Measurements from ENCODE around the gene SREBF2. TPM values are rescaled to one million over a fixed set of nuclear protein-coding genes. Genes with fewer than 3 reads are reported as not detected.

SREBF2 gene
- total RNA-seq, 1 experiment from 2014 or later, result 19.7 TPM

- H3K36me3 ChIP-seq, result peaks cover 9% of the 10 kb centered on the region
- no peaks in the 10 kb centered on the region for H3K4me1 ChIP-seq (replicated peaks)
- H3K4me3 ChIP-seq, result no peak overlapping the region
- H3K27ac ChIP-seq, result no peak overlapping the region
- no peaks in the 10 kb centered on the region for H3K9me3 ChIP-seq (replicated peaks)
- no peaks in the 10 kb centered on the region for H3K27me3 ChIP-seq (replicated peaks)
- DNase-seq (ENCODE audit: low read depth in 1 of 2, low spot score in 2 of 2), result no peak
Observed at GRCh38 chr22:41841085-41841712, 8.3 kb downstream of the SREBF2 start.

DNA sequence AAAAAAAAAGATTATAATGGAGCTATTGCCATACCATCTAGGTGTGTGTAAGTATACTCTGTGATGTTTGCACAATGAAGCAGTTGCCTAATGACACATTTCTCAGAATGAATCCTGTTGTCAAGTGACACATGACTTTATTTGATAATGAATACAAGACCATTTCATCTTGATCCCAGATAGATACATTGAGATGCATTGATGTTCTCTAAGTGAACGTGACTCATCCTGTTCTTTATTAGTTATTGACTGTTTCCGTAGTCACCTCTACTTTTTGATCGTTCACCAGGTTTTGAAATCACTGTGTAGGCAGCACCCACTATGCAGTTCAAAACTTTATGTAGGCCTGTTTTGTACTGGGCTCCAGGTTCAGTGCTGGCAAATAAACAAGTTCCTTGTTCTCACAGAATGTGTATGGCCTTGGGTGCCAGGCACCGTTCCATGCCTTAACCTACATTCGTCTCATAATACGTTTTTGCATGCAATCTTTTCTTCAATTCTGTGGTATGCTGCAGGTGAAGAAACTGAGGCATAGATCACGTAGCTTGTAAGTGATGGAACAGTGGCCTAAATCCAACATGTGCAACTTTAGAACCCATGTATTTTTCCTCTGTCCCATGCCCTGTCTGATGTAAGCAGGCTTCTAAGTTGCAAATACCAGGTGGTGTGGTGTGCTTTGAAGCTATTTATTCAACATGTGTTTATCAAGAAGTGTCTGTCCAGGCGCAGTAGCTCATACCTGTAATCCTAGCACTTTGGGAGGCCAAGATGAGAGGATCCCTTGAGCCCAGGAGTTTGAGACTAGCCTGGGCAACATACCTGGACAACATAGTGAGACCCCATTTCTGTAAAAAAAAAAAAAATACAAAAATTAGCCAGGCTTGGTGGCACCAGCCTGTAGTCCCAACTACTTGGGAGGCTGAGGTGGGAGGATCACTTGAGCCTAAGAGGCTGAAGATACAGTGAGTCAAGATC is 10.4 kb downstream of the SREBF2 start:
- Histone ChIP-seq H3K4me1 (replicated peaks) (no peaks in the 10 kb centered on the region), H3K9me3 (replicated peaks) (no peaks in the 10 kb centered on the region), H3K36me3 (peaks cover 4% of the 10 kb centered on the region; the same call in 1 of the 2 replicates), H3K27me3 (replicated peaks) (no peaks in the 10 kb centered on the region), H3K4me3 (no peak overlapping the region), H3K27ac (no peak overlapping the region)
- DNase-seq (ENCODE audit: low read depth in 1 of 2, low spot score in 2 of 2), result no peak

DNA sequence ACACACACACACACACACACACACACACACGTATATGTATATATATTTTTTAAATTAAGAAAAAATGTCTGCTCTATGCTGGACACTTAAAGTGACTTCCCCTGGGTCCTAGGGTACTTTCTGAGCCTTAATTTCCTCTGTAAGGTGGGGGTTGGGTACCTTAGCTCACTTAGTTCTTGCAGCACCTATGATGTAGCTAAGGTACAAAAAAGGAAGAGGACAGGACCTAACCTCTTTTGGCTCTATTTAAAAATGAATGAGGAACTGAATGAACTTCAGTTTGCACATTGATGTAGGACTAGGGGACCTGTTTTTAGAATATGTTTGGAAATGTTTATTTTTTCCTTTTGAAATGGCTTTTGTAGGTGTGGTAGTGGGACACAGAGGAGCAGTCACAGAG is 11.1 kb downstream of the SREBF2 start:
- no peak for DNase-seq (ENCODE audit: low read depth in 1 of 2, low spot score in 2 of 2)

DNA sequence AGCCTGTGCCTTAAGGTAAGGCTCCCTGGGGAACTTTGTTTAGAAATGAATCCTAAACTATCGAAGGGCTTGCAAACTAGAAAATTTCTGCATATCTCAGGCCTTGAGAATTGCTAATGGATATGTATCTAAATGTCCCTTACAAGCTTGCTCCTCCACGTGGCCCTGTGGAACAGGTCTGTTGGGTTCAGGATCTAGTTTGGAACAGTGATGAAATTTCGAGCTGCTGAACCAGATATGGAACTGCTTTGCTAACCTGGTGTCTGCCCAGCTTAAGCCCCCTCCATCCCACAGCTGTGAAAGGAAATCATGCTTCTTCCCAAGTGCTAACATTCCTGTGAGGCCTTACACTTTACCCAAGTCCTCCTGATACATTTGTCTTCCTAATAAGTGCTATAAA is 11.6 kb downstream of the SREBF2 start:
- DNase-seq (ENCODE audit: low read depth in 1 of 2, low spot score in 2 of 2), result no peak
- H3K4me1 ChIP-seq (replicated peaks), result no peaks in the 10 kb centered on the region
- H3K9me3 ChIP-seq (replicated peaks), result no peaks in the 10 kb centered on the region
- H3K4me3 ChIP-seq, result no peak overlapping the region
- H3K27me3 ChIP-seq (replicated peaks), result no peaks in the 10 kb centered on the region
- H3K27ac ChIP-seq, result no peak overlapping the region
- peaks cover 4% of the 10 kb centered on the region; the same call in 1 of the 2 replicates for H3K36me3 ChIP-seq

More for the DNA sequence above, 11.1 kb downstream of the SREBF2 start:
- Histone ChIP-seq H3K27me3 (replicated peaks) (no peaks in the 10 kb centered on the region), H3K4me3 (no peak overlapping the region), H3K27ac (no peak overlapping the region), H3K9me3 (replicated peaks) (no peaks in the 10 kb centered on the region), H3K36me3 (peaks cover 4% of the 10 kb centered on the region; the same call in 1 of the 2 replicates), H3K4me1 (replicated peaks) (no peaks in the 10 kb centered on the region)

- H3K36me3 ChIP-seq, result peaks cover 4% of the 10 kb centered on the region; the same call in 1 of the 2 replicates
- no peaks in the 10 kb centered on the region for H3K27me3 ChIP-seq (replicated peaks)
- H3K27ac ChIP-seq, result no peak overlapping the region
- H3K4me3 ChIP-seq, result no peak overlapping the region
- no peak for DNase-seq (ENCODE audit: low read depth in 1 of 2, low spot score in 2 of 2)
- H3K9me3 ChIP-seq (replicated peaks), result no peaks in the 10 kb centered on the region
- H3K4me1 ChIP-seq (replicated peaks), result no peaks in the 10 kb centered on the region
Observed at GRCh38 chr22:41845380-41846267, 12.7 kb downstream of the SREBF2 start.

DNA sequence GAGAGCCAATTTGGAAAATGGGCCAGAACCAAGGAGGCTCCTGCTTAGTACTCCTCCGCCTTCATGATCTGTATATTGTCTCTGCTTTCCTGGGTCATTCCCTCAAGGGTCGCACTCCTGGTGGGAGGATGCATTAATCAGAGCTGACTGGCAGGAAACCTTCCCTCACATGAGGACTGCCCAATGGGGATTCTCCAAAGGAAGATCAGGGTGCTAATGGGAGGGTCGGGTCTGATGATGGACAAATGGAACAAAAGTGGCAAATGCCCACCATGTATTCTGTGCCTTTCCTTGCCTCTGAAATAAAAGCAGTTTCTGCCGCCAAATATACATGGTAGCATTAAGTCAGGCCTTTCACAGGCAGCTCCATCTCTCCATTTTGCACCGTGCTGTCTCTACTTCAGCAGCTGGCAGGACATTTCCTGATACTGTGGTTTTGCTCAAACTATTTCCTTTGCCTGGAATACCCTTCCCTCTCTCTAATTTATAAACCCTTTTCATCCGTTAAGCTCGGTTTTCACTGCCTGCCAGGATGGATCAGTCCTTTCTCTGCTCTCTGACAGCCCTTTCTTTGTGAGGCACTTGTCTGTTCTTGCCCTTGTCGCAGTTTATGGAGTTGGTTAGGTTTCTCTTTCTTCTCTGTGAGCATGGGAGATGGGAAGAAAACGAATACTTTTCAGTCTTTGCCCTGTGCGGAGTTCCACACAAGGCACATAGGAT is 13.5 kb downstream of the SREBF2 start:
- H3K27me3 ChIP-seq (replicated peaks), result no peaks in the 10 kb centered on the region
- H3K4me3 ChIP-seq, result no peak overlapping the region
- H3K4me1 ChIP-seq (replicated peaks), result no peaks in the 10 kb centered on the region
- peaks cover 4% of the 10 kb centered on the region; the same call in 1 of the 2 replicates for H3K36me3 ChIP-seq
- H3K9me3 ChIP-seq (replicated peaks), result no peaks in the 10 kb centered on the region
- DNase-seq (ENCODE audit: low read depth in 1 of 2, low spot score in 2 of 2), result no peak
- no peak overlapping the region for H3K27ac ChIP-seq

- H3K36me3 ChIP-seq, result peaks cover 4% of the 10 kb centered on the region; the same call in 1 of the 2 replicates
- no peaks in the 10 kb centered on the region for H3K9me3 ChIP-seq (replicated peaks)
- H3K27me3 ChIP-seq (replicated peaks), result no peaks in the 10 kb centered on the region
- H3K4me1 ChIP-seq (replicated peaks), result no peaks in the 10 kb centered on the region
- no peak overlapping the region for H3K4me3 ChIP-seq
- no peak for DNase-seq (ENCODE audit: low read depth in 1 of 2, low spot score in 2 of 2)
- H3K27ac ChIP-seq, result no peak overlapping the region
Observed at GRCh38 chr22:41847300-41847699, 14.4 kb downstream of the SREBF2 start.

GRCh38 chr22:41848468-41848867 is 15.6 kb downstream of the SREBF2 start:
- Histone ChIP-seq H3K36me3 (no peaks in the 10 kb centered on the region), H3K9me3 (replicated peaks) (no peaks in the 10 kb centered on the region), H3K27me3 (replicated peaks) (no peaks in the 10 kb centered on the region), H3K4me3 (no peak overlapping the region), H3K4me1 (replicated peaks) (no peaks in the 10 kb centered on the region), H3K27ac (no peak overlapping the region)
- no peak for DNase-seq (ENCODE audit: low read depth in 1 of 2, low spot score in 2 of 2)

GRCh38 chr22:41856469-41856868 is 23.6 kb downstream of the SREBF2 start:
- H3K36me3 ChIP-seq, result no peaks in the 10 kb centered on the region
- no peaks in the 10 kb centered on the region for H3K27me3 ChIP-seq (replicated peaks)
- no peak overlapping the region for H3K4me3 ChIP-seq
- H3K9me3 ChIP-seq (replicated peaks), result no peaks in the 10 kb centered on the region
- no peak overlapping the region for H3K27ac ChIP-seq
- no peaks in the 10 kb centered on the region for H3K4me1 ChIP-seq (replicated peaks)
- DNase-seq (ENCODE audit: low read depth in 1 of 2, low spot score in 2 of 2), result no peak

DNA sequence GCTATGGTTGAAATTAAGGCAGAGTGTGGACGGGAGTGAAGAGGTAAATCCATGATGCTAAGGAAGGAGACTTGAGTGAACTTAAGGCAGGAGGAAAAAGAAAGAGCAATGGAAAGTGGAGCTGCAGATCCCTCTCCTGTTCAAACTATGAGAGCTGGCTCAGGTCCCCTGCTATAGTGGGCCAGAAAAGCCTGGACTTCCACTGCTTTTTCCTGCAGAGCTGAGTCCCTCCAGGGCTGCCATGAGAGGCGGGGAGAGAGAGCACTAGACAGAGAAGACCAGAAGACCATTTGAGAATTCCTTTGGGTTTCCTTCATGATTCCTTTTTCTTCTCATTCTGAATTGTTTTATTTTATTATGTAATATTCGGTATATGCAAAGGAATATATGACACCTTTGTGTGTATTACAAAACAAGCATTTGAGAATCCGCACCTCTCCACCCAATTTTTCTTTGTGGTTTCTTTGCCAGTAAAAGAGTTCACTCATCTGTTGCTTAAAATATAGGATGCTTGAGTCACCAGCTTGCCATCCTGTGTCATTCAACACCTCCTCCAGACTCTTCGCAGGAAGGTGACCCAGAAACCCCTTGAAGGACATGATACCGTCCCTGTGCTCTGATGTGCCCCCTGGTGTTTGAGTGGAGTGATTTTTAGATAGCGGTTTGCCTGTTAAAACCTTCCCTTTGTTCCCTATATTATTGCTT is 24.4 kb downstream of the SREBF2 start:
- Histone ChIP-seq H3K9me3 (replicated peaks) (no peaks in the 10 kb centered on the region), H3K4me3 (no peak overlapping the region)

DNA sequence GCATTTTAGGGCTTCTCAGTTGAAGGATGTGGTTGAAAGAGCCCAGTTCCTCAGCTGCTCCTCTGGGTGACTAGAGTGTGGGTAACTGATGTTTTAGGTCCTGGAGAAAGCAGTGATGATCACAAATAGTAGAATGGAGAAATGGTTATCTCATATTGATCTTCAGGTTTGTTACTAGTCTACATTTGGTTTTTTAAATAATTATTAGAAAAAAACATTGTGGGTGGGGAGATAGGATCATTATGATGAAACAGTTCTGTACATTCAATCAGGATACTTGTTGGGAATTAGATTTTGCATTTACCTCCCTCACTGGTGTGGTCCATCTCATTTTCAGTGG is 24.9 kb downstream of the SREBF2 start:
- Histone ChIP-seq H3K4me3 (no peak overlapping the region), H3K27me3 (replicated peaks) (no peaks in the 10 kb centered on the region), H3K27ac (no peak overlapping the region), H3K36me3 (no peaks in the 10 kb centered on the region), H3K4me1 (replicated peaks) (no peaks in the 10 kb centered on the region), H3K9me3 (replicated peaks) (no peaks in the 10 kb centered on the region)
- DNase-seq (ENCODE audit: low read depth in 1 of 2, low spot score in 2 of 2), result no peak

More for the DNA sequence above, 24.4 kb downstream of the SREBF2 start:
- Histone ChIP-seq H3K27me3 (replicated peaks) (no peaks in the 10 kb centered on the region), H3K27ac (no peak overlapping the region), H3K4me1 (replicated peaks) (no peaks in the 10 kb centered on the region), H3K36me3 (no peaks in the 10 kb centered on the region)
- DNase-seq (ENCODE audit: low read depth in 1 of 2, low spot score in 2 of 2), result peak; percentile 41 to 74

DNA sequence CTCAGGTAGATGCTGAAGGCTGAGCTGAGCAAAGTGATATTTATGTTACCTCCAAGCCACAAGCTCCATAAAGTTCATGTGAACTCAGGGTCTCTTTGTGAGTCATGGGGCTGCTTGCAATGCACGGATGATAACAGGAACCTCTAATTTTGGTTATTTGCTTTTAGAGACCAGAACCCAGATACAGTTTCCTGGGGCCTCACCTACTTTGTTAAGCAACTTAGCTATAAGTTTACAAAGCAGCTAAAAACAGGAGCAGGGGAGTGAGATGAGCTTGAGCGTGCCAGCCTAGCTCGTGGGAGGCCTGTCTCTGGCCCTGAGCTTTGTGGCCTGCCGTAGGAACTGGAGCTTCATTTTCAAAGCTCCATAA is 29.2 kb downstream of the SREBF2 start:
- no peak overlapping the region for H3K4me3 ChIP-seq
- H3K9me3 ChIP-seq (replicated peaks), result no peaks in the 10 kb centered on the region
- no peak overlapping the region for H3K27ac ChIP-seq
- H3K27me3 ChIP-seq (replicated peaks), result no peaks in the 10 kb centered on the region
- no peaks in the 10 kb centered on the region for H3K36me3 ChIP-seq
- H3K4me1 ChIP-seq (replicated peaks), result peaks cover 7% of the 10 kb centered on the region
- peak in 1 of 2 experiments; percentile 3 for DNase-seq (ENCODE audit: low read depth in 1 of 2, low spot score in 2 of 2)

Data from SJSA1 (cell line).